Activated CD8-positive, alpha-beta T cell treated with anti-CD3 and anti-CD28 coated beads, Interleukin-2, amount 10 ng/mL, durations not matched to agents 7 days and 5 days (primary cell): Measurements from ENCODE around the gene COX14. TPM values are rescaled to one million over a fixed set of nuclear protein-coding genes. Genes with fewer than 3 reads are reported as not detected.
"Not testable (repeated sequence)": the region's sequence is repeated elsewhere in the genome, so short reads cannot be mapped to it uniquely, and the experiment has no call there.

ENCODE experiments used
- ATAC-seq: fragments of 150-1000 bp; cut with Tn5 transposase; one replicate; pipeline ENCODE4 v1.10.0; 2021; ENCODE audit warnings: moderate library complexity
- CTCF ChIA-PET: fragments of 350-600 bp; sonication (Branson Sonifier 250); formaldehyde crosslinking; loops from one replicate; lab custom pipeline; 2021; ENCODE audit warnings: antibody characterized with exemption; lab: Charles Lee
- POLR2A ChIA-PET: fragments of 350-600 bp; sonication (Branson Sonifier 250); formaldehyde crosslinking; loops from one replicate; lab custom pipeline; 2021; ENCODE audit warnings: antibody characterized with exemption; lab: Charles Lee
- DNase-seq: peaks from one replicate; pipeline ENCODE4 v3.0.0-alpha.2; 2020
- H3K27ac Mint-ChIP-seq: one replicate; pipeline ENCODE4 v1.8.0; 2021; ENCODE audit warnings: mild to moderate bottlenecking, mixed read lengths
- H3K27me3 Mint-ChIP-seq: one replicate; pipeline ENCODE4 v1.8.0; 2021; ENCODE audit warnings: low read depth, mixed read lengths
- H3K36me3 Mint-ChIP-seq: one replicate; pipeline ENCODE4 v1.8.0; 2021; ENCODE audit warnings: low read depth, mixed read lengths
- H3K4me1 Mint-ChIP-seq: one replicate; pipeline ENCODE4 v1.8.0; 2021; ENCODE audit warnings: low read depth, mixed read lengths
- H3K4me3 Mint-ChIP-seq: one replicate; pipeline ENCODE4 v1.8.0; 2021; ENCODE audit warnings: mild to moderate bottlenecking, mixed read lengths
- H3K9me3 Mint-ChIP-seq: one replicate; pipeline ENCODE4 v1.8.0; 2022; ENCODE audit warnings: mixed read lengths; ENCODE audit not compliant: insufficient read depth
- total RNA-seq, 2 experiments: library from RNA; stranded (reverse); gene quantifications; one replicate each; pipeline ENCODE4 v1.2.3, GENCODE V29; 2021

The COX14 gene
- total RNA-seq, 2 experiments from 2014 or later: 50.0 to 51.6 TPM

DNA sequence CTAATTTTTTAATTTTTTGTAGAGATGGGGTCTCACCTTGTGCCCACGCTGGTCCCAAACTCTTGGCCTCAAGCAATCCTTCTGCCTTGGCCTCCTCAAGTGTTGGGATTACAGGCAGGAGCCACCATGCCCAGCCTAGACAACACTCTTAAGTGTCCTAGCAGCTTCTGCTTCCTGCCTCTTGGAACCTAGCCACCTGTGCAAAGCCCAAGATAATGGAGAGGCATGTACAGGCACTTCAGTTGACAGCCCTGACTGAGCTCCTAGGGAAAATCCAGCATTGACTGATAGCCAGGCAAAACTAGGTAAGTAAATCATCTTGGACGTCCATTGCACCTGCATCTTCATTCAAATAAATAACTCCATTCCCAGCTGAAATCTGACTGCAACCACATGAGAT is 15.5 kb downstream of the COX14 start:
- H3K36me3 Mint-ChIP-seq: peaks cover 51% of the 10 kb centered on the region
- no peaks in the 10 kb centered on the region for H3K27me3 Mint-ChIP-seq
- ATAC-seq (no peak), DNase-seq (no peak)
- H3K4me3 Mint-ChIP-seq: no peak overlapping the region
- no peak overlapping the region for H3K27ac Mint-ChIP-seq
- POLR2A ChIA-PET: interaction anchor here (1.3 kb wide), 2 partner anchors 9 to 15 kb away, joined by 5 read pairs; no protein-coding TSS in a partner anchor
- CTCF ChIA-PET: interaction anchor here (1.1 to 10.7 kb wide), 3 partner anchors 16 to 51 kb away, joined by 3 to 114 read pairs (median 4); partner anchors contain the start of genes COX14 and SMARCD1
- H3K4me1 Mint-ChIP-seq: peaks cover 17% of the 10 kb centered on the region
- no peaks in the 10 kb centered on the region for H3K9me3 Mint-ChIP-seq

DNA sequence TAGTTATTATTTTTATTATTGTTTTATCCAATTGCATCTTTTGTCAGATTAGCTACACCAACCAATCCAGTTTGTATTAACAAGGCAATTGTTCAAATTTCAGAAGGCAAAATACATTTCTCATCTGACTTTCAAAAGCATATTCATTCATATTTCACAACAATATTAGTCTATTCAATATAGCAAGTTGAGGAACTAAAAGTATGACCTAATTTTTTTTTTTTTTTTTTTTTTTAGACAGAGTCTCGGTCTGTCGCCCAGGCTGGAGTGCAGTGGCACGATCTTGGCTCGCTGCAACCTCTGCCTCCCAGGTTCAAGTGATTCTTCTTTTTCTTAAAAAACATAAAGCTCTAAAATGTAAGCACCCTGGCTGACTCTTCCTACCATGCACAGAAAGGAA is 17.3 kb downstream of the COX14 start:
- CTCF ChIA-PET: interaction anchor here (0.9 to 10.7 kb wide), 6 partner anchors 9 to 162 kb away, joined by 3 to 114 read pairs (median 4); partner anchors contain the start of genes CERS5 and COX14
- peaks cover 19% of the 10 kb centered on the region for H3K4me1 Mint-ChIP-seq
- no peak overlapping the region for H3K4me3 Mint-ChIP-seq
- no peaks in the 10 kb centered on the region for H3K27me3 Mint-ChIP-seq
- ATAC-seq (no peak), DNase-seq (no peak)
- peaks cover 54% of the 10 kb centered on the region for H3K36me3 Mint-ChIP-seq
- no peak overlapping the region for H3K27ac Mint-ChIP-seq
- POLR2A ChIA-PET: interaction anchor here (1.1 kb wide), 1 partner anchor 17 kb away, joined by 3 read pairs; the partner anchor contains the start of gene COX14
- no peaks in the 10 kb centered on the region for H3K9me3 Mint-ChIP-seq

DNA sequence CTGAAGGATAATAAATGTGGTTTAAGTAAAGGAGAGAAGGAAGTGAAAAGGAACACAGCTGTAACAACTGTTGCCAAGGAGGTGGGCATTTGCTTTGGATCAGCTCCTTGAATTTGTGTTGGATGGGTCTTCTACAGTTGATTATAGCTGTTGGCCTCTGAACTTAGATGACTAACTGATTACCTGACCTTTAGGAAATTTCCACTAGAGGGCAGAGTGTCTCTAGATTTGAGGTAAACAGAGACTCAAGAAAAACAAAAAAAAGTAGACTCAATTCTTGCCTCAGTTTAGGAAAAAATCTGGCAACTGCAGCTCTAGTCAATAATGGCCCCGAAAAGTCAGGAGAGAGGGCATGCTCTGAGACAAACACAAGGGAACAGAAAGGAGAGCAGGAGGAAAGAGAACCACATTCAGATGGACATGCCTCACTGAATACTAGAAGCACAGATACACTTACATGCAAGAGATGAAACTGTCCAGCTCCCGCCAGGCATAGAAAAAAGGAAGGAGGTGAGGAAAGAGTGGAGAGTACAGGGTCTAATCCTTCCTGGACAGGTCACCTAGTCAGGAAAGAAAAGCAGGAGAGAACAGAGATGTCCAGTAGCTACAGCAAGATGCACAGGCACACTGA is 20.6 kb downstream of the COX14 start:
- H3K27ac Mint-ChIP-seq: no peak overlapping the region
- POLR2A ChIA-PET: interaction anchor here (1.5 kb wide), 1 partner anchor 16 kb away, joined by 4 read pairs; no protein-coding TSS in a partner anchor
- H3K36me3 Mint-ChIP-seq: peaks cover 59% of the 10 kb centered on the region
- no peak for ATAC-seq
- DNase-seq: no peak
- no peak overlapping the region for H3K4me3 Mint-ChIP-seq
- no peaks in the 10 kb centered on the region for H3K9me3 Mint-ChIP-seq
- CTCF ChIA-PET: interaction anchor here (0.7 to 4.3 kb wide), 16 partner anchors 10 to 182 kb away, joined by 3 to 33 read pairs (median 4); partner anchors contain the start of genes CERS5 and COX14
- no peaks in the 10 kb centered on the region for H3K27me3 Mint-ChIP-seq
- H3K4me1 Mint-ChIP-seq: peaks cover 5% of the 10 kb centered on the region

DNA sequence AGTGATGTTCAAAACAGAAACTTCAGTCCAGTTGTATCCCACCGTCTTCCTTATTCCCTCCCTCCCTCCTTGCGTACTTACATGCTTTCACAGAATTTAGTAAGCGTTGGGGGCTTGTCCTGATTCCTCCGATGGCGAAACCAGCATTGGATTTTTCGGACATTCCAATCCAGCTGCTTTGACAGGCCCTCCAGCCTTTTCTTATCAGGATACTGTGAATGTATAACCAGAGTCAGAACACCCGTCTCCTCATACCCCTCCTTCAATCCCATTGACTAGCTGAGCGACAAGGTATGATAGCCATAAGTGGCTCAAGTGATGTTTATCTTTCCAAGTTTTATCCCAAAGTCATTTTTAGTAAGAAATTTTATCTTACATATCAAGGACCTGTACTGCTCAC is 31.0 kb downstream of the COX14 start:
- CTCF ChIA-PET: interaction anchor here (0.7 to 1.7 kb wide), 3 partner anchors 10 to 24 kb away, joined by 3 to 10 read pairs (median 3); partner anchors contain the start of gene CERS5
- H3K4me3 Mint-ChIP-seq: no peak overlapping the region
- H3K36me3 Mint-ChIP-seq: peaks cover 26% of the 10 kb centered on the region
- DNase-seq (no peak), ATAC-seq (no peak)
- POLR2A ChIA-PET: interaction anchor here (1.1 kb wide), 1 partner anchor 30 kb away, joined by 4 read pairs; no protein-coding TSS in a partner anchor
- H3K4me1 Mint-ChIP-seq: no peaks in the 10 kb centered on the region
- H3K9me3 Mint-ChIP-seq: no peaks in the 10 kb centered on the region
- H3K27ac Mint-ChIP-seq: no peak overlapping the region
- no peaks in the 10 kb centered on the region for H3K27me3 Mint-ChIP-seq

DNA sequence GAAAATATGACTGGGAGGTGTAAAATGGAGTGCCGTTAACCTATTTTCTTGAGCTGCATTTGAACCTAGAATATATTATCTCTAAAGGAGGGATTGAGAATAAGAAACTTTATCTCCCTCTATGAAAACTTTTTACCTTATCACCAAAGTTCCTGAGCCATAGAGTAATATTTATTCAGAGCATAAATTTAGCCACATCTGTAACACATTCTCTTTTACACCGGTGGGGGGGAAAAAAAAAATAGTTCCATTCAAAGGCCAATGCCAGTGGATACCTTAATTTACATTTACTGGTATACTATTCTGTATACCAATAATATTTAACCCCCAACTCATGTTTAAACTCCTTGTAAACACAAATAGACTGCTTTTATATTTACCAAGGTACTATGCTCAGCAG is 33.4 kb downstream of the COX14 start:
- H3K4me1 Mint-ChIP-seq: peaks cover 3% of the 10 kb centered on the region
- DNase-seq (no peak), ATAC-seq (no peak)
- no peak overlapping the region for H3K4me3 Mint-ChIP-seq
- ChIA-PET POLR2A (no interaction called here), CTCF (interaction anchor here (0.7 to 1.5 kb wide), 5 partner anchors 13 to 178 kb away, joined by 3 read pairs; partner anchors contain the start of gene COX14)
- H3K36me3 Mint-ChIP-seq: peaks cover 12% of the 10 kb centered on the region
- no peaks in the 10 kb centered on the region for H3K27me3 Mint-ChIP-seq
- H3K9me3 Mint-ChIP-seq: no peaks in the 10 kb centered on the region
- H3K27ac Mint-ChIP-seq: no peak overlapping the region

DNA sequence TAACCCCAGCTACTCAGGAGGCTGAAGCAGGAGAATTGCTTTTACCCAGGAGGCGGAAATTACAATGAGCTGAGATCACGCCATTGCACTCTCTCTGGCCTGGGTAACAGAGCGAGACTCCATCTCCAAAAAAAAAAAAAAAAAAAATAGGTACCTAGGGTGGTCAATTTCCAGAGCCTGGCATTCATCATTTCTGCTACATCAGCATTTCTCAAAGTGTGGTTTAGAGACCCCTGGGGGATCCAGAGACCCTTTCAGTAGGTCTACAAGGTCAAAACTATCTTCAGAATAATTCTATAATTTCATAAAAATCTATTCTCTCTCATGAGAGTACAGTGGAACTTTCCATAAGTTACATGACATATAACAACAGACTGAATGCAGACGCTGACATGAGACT is 35.2 kb downstream of the COX14 start:
- Mint-ChIP-seq H3K4me1 (peaks cover 5% of the 10 kb centered on the region), H3K9me3 (no peaks in the 10 kb centered on the region), H3K27ac (no peak overlapping the region), H3K36me3 (no peaks in the 10 kb centered on the region), H3K27me3 (no peaks in the 10 kb centered on the region), H3K4me3 (no peak overlapping the region)
- ATAC-seq (no peak), DNase-seq (no peak)
- ChIA-PET CTCF (interaction anchor here (1.1 kb wide), 1 partner anchor 29 kb away, joined by 3 read pairs; no protein-coding TSS in a partner anchor), POLR2A (interaction anchor here (0.9 kb wide), 1 partner anchor 34 kb away, joined by 3 read pairs; no protein-coding TSS in a partner anchor)

DNA sequence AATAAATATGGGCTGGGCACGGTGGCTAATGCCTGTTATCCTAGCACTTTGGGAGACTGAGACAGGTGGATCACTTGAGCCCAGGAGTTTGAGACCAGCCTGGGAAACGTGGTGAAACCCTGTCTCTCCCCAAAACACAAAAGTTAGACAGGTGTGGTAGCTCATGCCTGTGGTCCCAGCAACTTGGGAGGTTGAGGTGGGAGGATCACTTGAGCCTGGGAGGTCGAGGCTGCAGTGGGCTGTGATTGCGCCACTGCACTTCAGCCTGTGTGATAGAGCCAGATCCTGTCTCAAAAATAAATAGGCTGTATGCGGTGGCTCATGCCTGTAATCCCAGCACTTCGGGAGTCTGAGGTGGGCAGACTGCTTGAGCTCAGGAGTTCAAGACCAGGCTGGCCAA is 36.0 kb downstream of the COX14 start:
- not testable (repeated sequence) for H3K27me3 Mint-ChIP-seq, H3K4me3 Mint-ChIP-seq, H3K27ac Mint-ChIP-seq, H3K36me3 Mint-ChIP-seq, ATAC-seq, H3K4me1 Mint-ChIP-seq, DNase-seq, H3K9me3 Mint-ChIP-seq
- POLR2A ChIA-PET: interaction anchor here (0.9 kb wide), 1 partner anchor 35 kb away, joined by 3 read pairs; no protein-coding TSS in a partner anchor
- CTCF ChIA-PET: interaction anchor here (0.6 to 1.1 kb wide), 3 partner anchors 28 to 179 kb away, joined by 3 read pairs; no protein-coding TSS in a partner anchor

DNA sequence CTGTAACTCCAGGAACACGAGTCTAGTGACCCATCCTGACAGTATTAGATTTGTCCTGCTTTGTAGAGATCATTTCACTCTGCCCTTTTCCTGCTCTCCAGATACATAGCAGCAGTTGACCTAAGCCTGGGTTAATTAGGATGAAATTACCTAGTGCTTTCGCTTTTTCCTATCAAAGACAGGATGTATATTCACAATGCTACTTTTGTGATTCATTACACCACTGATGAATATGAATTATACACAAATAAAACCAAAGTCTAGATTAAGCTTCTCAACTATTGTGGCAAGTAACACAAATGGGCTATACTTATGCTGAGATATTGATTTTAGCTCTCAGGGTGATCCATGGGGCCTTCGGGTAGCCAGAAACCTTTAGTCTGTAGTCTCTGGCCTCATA is 37.3 kb downstream of the COX14 start:
- ChIA-PET POLR2A (interaction anchor here (1.0 kb wide), 1 partner anchor 18 kb away, joined by 3 read pairs; the partner anchor contains the start of gene CERS5), CTCF (interaction anchor here (0.7 kb wide), 1 partner anchor 20 kb away, joined by 3 read pairs; no protein-coding TSS in a partner anchor)
- Mint-ChIP-seq H3K9me3 (no peaks in the 10 kb centered on the region), H3K27me3 (no peaks in the 10 kb centered on the region), H3K27ac (no peak overlapping the region), H3K4me1 (peaks cover 5% of the 10 kb centered on the region), H3K4me3 (no peak overlapping the region), H3K36me3 (peaks cover 2% of the 10 kb centered on the region)
- ATAC-seq (no peak), DNase-seq (no peak)

DNA sequence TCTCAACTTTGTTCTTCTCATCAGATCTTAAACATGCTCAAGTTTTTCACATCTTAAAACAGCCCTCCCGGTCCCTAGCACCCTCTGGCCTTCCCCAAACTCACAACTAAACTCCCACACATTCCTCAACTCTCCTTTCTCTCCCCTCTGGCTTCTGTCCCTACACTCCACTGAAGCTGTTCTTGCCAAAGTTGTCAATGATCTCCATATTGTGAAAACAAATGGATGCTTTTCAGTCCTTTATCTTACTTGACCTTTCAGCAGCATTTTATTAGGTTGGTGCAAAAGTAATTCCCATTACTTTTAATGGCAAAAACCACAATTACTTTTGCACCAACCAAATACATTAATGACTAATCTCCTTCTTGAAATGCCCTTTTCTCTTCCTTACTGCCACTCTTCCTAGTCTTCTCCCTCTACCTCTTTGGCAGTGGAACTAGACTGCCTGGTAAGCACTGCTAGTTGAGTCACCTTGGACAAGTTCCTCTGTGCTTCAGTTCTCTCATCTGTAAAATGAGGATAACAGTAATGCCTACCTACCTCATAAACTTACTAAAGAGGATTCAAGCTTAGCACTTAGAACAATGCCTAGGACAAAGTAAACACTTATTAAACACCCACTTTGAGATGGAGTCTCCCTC is 39.1 kb downstream of the COX14 start:
- H3K9me3 Mint-ChIP-seq: no peaks in the 10 kb centered on the region
- H3K36me3 Mint-ChIP-seq: peaks cover 2% of the 10 kb centered on the region
- H3K27ac Mint-ChIP-seq: peak overlapping the region; percentile 47
- DNase-seq (no peak), ATAC-seq (no peak)
- H3K4me1 Mint-ChIP-seq: peaks cover 5% of the 10 kb centered on the region
- ChIA-PET POLR2A (no interaction called here), CTCF (no interaction called here)
- no peak overlapping the region for H3K4me3 Mint-ChIP-seq
- H3K27me3 Mint-ChIP-seq: no peaks in the 10 kb centered on the region

DNA sequence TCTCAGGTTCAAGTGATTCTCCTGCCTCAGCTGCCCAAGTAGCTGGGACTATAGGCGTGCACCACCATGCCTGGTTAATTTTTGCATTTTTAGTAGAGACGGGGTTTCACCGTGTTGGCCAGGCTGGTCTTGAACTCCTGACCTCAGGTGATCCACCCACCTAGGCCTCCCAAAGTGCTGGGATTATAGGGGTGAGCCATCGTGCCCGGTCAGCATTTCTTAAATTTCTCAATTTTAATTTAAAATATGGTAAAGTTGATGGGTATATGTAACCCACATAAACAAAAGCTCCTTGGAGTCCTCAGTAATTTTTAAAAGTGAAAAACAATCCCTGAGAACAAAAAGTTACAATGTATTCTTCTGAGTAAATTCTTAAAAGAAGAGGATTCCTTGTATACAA is 42.9 kb downstream of the COX14 start:
- H3K27ac Mint-ChIP-seq, H3K4me3 Mint-ChIP-seq, ATAC-seq, DNase-seq, H3K9me3 Mint-ChIP-seq, H3K4me1 Mint-ChIP-seq, H3K27me3 Mint-ChIP-seq: not testable (repeated sequence)
- CTCF ChIA-PET: interaction anchor here (0.9 to 1.7 kb wide), 4 partner anchors 13 to 84 kb away, joined by 3 to 7 read pairs (median 4); partner anchors contain the start of gene CERS5
- peaks cover 15% of the 10 kb centered on the region for H3K36me3 Mint-ChIP-seq
- POLR2A ChIA-PET: interaction anchor here (0.5 to 1.8 kb wide), 2 partner anchors 43 to 475 kb away, joined by 3 to 4 read pairs; partner anchors contain the start of gene COX14

DNA sequence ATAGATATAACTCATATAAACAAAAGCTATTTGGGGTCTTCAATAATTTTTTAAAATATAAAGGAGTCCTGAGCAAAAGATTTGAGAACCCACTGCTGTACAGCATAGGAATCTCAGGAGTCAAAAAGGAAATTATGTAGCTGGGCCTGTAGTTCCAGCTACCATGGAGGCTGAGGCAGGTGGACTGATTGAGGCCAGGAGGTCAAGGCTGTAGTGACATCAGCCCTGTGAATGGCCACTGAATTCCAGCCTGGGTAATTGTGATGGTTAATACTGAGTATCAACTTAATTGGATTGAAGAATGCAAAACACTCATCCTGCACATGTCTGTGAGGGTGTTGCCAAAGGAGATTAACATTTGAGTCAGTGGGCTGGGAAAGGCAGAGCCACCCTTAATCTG is 44.6 kb downstream of the COX14 start:
- Mint-ChIP-seq H3K36me3 (peaks cover 19% of the 10 kb centered on the region), H3K27ac (no peak overlapping the region), H3K4me1 (peaks cover 3% of the 10 kb centered on the region), H3K27me3 (no peaks in the 10 kb centered on the region), H3K4me3 (no peak overlapping the region), H3K9me3 (no peaks in the 10 kb centered on the region)
- ATAC-seq: no peak
- ChIA-PET CTCF (interaction anchor here (1.4 to 1.6 kb wide), 3 partner anchors 10 to 45 kb away, joined by 3 to 7 read pairs (median 5); partner anchors contain the start of gene COX14), POLR2A (interaction anchor here (2.2 kb wide), 1 partner anchor 10 kb away, joined by 10 read pairs; the partner anchor contains the start of gene CERS5)
- no peak for DNase-seq
